HG03175 (cell line): ENCODE measurements around the gene TLR7.

Experiments
- ATAC-seq: cut with Tn5 transposase; IDR thresholded peaks from one replicate; pipeline ENCODE4 v1.9.1; 2021; ENCODE audit warnings: mild to moderate bottlenecking, moderate library complexity; ENCODE audit not compliant: unreplicated experiment

TLR7 gene

DNA sequence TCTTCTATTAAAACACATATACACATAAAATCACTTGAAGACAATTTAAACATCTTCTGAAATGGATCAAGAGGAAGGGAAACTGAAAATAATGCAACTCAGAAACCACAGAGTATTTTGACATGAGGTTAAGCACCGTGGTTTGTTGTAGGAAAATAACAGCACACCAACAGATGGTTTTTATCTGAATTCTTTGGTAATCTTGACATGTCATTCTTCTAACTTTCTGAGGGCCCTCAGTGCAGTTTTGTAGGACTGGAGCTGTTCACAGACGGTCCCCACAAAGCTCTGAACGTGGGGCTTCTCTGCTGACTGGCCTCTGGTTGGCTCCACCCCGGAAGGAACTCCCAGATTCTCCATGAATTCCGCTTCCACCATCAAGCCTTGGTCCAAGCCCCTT lies 23.6 kb downstream of the TLR7 start:
- ATAC-seq: peak; percentile 66

DNA sequence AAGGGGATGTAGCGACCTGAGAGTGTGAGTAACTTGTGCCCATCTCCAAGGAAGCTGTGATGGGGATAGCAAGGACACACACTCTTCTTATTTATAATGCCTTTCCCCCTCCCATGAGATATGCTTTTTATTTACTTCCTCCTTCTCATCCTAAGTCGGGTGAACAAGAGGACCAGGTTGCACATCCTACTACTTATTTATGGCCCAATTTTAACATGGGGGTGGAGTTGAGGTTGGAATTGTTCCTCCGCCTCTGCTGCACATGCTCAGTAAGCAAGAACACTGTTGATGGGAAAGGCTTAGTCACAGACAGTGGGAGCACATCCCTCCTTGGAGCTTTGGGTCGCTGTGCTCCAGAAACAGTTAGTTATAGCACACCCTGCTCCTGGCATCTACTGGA lies 24.3 kb downstream of the TLR7 start:
- ATAC-seq: no peak

DNA sequence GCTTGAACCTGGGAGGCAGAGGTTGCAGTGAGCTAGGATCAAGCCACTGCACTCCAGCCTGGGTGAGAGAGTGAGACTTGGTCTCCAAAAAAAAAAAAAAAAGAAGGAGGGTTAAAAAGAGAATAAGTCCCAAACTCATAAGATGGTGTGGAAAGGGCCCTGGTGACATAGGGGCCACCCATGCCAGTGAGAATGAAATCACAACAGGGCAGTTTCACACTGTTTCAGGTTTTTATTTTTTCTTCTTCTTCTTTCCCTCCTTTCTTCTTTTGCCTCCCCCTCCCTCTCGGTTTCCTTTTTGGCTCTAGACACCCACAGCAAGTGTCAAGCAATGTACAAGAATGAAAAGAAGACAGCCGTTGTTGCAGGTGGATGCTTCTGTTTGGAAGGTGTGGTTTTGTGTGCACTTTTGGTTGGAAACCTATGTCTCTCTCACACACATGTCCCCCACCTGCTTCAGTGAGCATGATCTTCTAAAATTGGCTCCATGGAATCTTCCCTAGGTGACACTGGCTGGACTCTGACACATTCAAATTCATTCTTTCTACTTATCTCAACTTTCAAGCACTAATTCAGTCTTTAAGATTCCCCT lies 25.1 kb downstream of the TLR7 start:
- ATAC-seq: peak; percentile 42

DNA sequence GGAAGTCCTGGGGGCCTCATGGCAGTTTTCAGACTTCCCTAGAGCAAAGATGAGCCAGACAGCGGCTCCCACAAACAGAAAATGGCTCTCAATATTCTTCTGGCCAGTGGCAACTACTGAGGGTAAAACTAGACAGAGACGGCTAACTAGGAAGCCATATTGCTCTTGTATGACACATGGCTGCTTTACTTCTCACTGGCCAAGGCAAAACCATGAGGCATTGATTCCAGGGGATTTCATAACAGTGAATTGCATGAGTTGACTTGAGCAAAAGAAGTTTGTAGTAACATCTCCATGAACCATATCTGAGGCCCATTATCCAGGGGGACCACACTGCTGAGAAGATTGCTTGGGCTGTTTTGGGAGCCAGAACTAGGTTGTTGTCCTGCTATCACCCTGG lies 25.8 kb downstream of the TLR7 start:
- no peak for ATAC-seq

DNA sequence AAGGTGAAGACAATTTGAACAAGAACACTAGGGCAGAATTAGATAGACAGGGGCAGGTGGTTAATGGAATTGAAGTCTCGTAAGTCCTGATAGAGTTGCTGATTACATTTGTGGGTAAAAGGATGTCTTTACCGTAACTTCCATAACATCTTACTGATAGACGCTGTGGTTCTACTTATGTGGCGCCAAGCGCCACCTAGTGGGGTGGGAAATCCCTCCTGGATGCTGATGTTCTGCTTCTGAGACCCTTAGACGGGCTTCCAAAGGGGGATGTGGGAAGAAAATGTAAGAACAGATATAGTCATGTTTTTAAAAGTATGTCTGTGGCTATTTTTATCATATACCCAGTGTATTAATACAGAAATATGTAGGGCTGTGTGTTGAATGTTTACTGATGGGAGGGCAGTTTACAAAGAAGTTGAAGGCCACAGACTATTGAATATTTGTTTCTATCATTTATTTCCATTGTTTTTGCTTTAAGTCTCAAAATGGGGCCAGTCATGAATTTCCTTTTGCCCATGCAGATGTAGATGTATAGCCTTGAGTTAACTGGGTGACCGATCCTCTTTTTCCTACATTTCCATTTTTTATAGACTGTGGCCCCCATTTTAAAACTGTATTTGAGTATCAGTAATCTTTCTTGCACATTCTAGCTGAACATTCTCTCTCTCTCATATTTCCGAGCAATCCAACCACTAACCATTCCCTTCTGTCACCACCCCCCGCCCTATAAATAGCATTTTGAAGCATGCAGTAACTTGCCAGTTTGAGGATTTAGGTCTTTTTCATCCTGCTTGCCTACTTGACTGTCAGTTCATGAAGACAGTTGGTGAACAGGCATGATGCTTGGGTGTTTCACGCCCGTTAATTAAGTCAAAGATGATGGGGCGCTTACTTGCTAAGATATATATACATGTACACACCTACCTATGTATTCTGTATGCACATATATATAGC lies 27.5 kb downstream of the TLR7 start:
- ATAC-seq: no peak

DNA sequence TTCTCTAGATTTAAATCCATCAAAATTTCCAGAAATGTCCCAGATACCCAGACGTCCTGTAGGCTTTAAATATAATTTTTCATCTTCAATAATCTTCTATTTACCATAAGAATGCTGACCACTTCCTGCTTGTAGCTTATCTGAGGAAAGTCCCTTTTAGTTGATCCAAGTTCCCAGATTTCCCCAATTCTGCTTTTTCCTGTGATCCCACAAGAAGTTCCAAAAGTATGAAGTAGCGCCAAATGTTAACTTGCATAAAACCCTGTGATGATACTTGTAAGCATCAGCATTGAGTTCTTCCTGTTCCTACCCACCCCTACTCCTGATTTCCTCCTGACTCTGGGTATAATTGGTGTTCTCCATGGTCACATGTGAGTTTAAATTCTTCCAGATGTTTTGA lies 29.0 kb downstream of the TLR7 start:
- no peak for ATAC-seq

DNA sequence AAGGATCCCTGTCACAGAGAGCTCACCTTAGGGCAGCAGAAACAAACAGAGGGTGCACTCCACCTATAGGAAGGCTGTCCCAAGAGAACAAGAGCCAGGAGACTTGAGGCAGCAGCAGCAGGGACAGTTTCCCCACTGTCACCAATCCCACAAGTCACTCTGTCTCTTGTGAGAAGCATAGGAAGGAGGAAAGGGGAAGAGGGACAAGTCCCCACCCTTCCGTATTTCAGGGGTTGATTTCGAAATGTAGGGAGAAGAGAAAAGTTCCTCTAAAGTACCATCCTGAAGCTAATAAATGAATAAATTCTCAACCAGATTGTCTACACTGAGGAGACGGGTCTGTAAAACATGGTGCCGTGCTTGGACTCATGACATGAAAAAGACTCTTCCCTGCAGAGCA lies 30.1 kb downstream of the TLR7 start:
- no peak for ATAC-seq

DNA sequence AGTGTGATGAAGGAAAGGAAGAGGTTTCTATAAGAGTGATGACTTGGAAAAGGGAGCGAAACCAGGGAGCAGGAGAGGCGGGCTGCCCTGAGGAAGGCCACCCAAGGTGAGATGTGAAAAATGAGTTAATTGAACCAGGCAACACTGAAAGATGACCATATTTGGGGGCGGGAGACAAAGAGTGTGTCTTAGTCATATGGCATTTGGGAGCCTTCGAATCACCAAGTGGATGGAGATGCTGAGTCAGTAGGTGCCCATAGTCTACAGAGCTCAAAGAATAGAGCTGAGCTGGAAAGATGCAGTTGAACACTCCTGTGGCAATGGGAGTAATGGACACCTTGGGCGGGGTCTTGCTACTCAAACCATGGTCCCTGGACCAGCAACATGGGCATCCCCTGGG lies 31.2 kb downstream of the TLR7 start:
- no peak for ATAC-seq

DNA sequence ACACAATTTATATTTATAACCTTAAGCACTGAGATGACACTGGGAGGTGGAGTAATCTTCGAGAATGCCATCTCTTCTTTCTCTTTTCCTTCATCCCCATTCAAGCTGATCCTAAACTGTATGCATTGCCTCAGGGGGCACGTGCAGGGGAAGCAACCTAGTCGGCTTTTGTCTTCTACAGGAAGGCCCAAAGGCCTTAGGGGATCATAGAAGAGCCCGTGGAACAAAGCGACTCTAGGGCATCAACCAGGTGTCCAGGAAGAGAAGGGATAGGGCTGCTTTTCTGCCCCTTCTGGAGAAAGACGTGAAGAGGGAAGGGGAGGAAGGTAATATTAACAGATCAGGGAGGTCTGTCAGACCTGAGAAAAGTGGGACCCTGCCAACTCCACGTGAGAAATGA lies 32.6 kb downstream of the TLR7 start:
- no peak for ATAC-seq

DNA sequence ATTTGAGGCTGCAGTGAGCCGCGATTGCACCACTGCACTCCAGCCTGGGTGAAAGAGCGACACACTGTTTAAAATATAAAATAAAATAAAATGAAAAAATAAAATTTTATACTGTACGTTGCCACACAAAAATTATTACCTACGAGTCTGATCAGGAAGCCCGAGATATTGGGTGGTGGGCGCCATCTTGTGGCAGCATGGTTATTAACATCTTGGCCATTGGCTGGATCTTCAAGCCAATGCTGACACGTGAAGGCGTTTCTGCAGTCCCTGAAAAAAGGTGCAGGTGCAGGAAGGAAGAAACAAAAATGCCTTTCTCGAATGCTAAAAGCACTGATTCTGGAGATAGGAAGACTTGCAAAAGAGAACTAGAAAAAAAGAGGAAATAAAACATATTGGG lies 34.6 kb downstream of the TLR7 start:
- no peak for ATAC-seq

DNA sequence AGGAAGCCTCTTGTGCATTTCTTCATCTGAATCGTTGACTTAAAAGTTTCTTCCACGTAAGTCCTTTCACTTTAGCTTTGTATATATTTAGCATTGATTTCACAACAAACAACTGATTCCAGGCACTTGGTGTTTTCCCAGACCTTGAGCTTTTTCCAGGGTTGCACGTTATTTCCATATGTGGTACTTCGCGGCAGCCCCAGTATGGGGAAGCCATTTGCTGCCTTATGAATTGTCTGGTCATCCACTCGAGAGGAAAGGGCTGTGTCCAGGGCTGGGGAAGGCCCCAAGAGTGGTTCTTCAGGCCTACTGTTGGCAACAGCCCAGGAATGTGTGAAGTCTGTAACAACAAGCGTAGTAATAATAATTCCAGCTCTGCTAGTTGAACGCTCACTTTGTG lies 36.8 kb downstream of the TLR7 start:
- no peak for ATAC-seq

DNA sequence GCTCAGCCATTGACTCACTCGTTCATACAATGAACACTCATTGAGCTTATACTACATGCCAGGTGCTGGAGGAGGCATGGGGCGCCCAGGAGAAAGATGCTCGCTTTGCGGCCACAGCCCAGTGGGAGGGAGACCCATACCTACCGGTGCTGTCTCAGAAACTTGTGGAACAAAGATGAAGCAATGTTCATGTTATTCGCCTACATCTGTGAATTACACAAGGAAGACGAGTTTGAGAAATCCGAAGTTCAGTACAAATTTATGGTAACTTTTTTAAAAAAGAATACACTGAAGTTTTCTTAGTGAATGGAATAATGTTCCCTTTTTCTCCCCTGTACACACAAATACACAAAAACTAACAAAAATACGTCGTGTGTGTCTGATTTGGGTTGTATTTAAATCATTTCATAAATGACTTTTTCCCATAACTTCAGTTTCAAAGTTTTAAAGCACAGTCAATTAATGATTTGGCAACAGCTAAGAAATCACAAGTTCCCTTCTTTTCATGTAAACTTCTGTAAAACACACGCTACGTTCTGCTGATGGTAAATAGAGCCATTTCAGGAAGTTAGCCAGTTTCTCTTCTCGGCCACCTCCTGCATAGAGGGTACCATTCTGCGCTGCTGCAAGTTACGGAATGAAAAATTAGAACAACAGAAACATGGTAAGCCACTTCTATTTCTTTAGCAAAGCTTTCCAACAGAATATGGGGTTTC lies 39.3 kb downstream of the TLR7 start, which contains the start of gene TLR8:
TSS of gene TLR8 (plus strand) at position 575 of the 716 bp plus-strand sequence. CDS start at position 662, 87 bp downstream.
- no peak for ATAC-seq

DNA sequence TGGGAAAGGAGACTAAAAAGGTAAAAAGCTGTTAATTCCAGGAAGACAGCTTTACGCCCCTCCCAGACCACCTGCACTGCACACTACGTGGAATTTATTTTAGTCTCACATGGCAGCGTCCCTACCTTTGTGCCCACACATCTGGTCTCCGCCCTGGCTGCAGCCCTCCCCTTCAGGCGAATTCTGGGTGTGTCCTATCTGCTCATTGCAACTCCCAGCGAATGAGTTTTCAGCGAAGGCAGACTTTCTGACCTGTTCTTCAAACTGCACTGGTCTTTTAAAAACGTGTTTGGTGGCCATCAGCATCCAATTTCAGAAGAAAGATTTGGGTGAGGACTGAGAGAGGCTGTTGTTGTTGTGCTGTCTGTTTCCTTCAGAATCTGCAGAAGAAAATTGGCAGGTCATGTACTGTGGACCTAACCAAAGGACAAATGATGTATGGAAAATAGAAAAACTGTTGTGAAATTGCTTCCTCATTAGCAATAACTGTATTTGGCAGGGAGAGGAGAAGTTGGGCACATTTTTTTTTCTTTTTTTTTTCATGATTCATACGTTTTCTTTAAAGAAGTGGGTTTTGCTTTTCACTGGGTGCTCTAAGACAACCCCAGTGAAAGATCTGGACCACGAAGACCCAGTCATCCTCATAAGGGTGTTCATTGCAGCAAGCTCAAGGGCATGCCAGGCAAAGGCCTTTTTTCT lies 43.7 kb downstream of the TLR7 start:
- no peak for ATAC-seq

DNA sequence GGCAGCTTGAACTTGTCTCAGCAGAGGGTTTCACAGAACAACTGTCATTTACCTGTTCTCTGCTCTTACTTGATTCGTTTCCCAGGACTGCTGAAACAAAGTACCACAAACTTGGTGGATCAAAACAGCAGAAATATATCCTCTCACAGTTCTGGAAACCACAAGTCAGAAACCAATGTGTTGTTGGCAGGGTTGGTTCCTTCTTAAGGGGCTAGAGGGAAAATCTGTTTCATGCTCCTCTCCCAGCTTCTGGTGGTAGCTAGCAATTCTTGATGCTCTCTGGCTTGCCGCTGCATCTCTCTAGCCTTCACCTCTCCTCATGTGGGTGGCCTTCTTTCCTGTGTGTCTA lies 44.2 kb downstream of the TLR7 start:
- ATAC-seq: no peak

DNA sequence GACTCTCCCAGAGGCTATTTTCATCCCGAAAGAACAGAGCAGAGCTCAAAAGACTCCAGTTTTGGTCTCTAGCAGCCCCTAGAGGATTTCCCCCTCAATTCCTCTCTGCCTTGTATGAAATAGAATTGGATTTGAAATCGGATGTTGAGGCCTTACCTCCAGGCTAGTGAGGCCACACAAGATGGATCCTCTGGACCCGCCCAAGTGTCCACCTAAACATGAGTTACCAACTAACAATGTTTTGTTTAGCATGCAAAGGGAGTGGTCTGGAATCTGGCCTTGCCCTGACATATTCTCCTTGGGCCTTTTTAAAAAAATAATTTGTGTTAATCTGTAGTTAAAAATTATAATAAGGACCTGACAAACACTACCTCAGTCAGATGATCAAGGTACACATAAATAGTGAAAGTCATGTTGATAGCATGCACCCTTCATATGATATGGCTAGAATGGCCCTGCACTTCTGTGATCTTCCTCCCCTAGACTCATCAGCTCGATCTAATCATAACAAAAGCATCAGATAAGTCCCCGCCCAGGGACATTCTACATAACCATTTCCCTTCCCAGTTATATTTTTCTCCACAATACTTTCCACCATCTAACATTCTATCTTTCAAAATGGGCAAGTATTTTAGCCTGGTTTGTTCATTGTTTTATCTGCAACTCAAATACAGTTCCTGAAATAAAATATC lies 46.1 kb downstream of the TLR7 start:
- ATAC-seq: no peak

DNA sequence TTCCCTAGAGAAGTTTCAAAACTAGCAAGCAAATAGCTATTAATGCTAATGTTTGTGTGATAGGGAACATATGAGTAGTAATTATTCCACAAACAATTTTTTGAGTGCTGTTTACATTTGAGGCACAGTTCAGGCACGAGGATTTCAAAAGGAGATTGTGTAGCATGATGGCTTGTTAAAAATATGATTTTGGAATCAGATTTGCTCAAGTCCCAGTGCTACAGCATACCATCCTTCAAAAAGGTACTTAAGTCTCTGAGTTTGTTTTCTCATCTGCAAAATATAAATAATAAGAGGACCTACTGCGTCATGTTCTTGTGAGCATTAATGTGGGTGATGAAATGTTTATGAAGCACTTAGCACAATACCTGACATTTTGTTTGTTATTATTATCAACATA lies 50.9 kb downstream of the TLR7 start:
- ATAC-seq: no peak

DNA sequence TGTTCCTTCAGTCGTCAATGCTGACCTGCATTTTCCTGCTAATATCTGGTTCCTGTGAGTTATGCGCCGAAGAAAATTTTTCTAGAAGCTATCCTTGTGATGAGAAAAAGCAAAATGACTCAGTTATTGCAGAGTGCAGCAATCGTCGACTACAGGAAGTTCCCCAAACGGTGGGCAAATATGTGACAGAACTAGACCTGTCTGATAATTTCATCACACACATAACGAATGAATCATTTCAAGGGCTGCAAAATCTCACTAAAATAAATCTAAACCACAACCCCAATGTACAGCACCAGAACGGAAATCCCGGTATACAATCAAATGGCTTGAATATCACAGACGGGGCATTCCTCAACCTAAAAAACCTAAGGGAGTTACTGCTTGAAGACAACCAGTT lies 52.2 kb downstream of the TLR7 start:
- no peak for ATAC-seq

DNA sequence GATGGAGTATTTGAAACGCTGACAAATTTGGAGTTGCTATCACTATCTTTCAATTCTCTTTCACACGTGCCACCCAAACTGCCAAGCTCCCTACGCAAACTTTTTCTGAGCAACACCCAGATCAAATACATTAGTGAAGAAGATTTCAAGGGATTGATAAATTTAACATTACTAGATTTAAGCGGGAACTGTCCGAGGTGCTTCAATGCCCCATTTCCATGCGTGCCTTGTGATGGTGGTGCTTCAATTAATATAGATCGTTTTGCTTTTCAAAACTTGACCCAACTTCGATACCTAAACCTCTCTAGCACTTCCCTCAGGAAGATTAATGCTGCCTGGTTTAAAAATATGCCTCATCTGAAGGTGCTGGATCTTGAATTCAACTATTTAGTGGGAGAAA lies 52.7 kb downstream of the TLR7 start:
- no peak for ATAC-seq

DNA sequence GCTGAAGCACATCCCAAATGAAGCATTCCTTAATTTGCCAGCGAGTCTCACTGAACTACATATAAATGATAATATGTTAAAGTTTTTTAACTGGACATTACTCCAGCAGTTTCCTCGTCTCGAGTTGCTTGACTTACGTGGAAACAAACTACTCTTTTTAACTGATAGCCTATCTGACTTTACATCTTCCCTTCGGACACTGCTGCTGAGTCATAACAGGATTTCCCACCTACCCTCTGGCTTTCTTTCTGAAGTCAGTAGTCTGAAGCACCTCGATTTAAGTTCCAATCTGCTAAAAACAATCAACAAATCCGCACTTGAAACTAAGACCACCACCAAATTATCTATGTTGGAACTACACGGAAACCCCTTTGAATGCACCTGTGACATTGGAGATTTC lies 54.1 kb downstream of the TLR7 start:
- ATAC-seq: no peak

DNA sequence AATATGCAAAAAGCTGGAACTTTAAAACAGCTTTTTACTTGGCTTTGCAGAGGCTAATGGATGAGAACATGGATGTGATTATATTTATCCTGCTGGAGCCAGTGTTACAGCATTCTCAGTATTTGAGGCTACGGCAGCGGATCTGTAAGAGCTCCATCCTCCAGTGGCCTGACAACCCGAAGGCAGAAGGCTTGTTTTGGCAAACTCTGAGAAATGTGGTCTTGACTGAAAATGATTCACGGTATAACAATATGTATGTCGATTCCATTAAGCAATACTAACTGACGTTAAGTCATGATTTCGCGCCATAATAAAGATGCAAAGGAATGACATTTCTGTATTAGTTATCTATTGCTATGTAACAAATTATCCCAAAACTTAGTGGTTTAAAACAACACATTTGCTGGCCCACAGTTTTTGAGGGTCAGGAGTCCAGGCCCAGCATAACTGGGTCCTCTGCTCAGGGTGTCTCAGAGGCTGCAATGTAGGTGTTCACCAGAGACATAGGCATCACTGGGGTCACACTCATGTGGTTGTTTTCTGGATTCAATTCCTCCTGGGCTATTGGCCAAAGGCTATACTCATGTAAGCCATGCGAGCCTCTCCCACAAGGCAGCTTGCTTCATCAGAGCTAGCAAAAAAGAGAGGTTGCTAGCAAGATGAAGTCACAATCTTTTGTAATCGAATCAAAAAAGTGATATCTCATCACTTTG lies 55.2 kb downstream of the TLR7 start:
- no peak for ATAC-seq
